H9 (cell line): ENCODE results near the gene DCUN1D2. TPM values are rescaled to one million over a fixed set of nuclear protein-coding genes. Genes with fewer than 3 reads are reported as not detected.

Experiments used
- DNase-seq: peaks from one replicate; pipeline ENCODE4 v3.0.0-alpha.2; 2017
- H2AFZ ChIP-seq: one replicate; pipeline ENCODE4 v1.6.1; 2013; ENCODE audit warnings: mild to moderate bottlenecking, low read length, control low read depth, moderate library complexity
- H2AK5ac ChIP-seq: 2 replicates; pipeline ENCODE4 v1.6.1; 2013; ENCODE audit warnings: low read length, control low read depth, mixed read lengths; ENCODE audit not compliant: insufficient read length
- H2BK120ac ChIP-seq: one replicate; pipeline ENCODE4 v1.6.1; 2013; ENCODE audit warnings: low read depth, mild to moderate bottlenecking, low read length, control low read depth, inconsistent platforms; ENCODE audit not compliant: poor library complexity, severe bottlenecking
- H2BK12ac ChIP-seq: 2 replicates; pipeline ENCODE4 v1.6.1; 2013; ENCODE audit warnings: low read length, control low read depth, mixed read lengths, low read depth; ENCODE audit not compliant: insufficient read length
- H2BK15ac ChIP-seq: 2 replicates; pipeline ENCODE4 v1.6.1; 2013; ENCODE audit warnings: low read depth, low read length, control low read depth
- H2BK20ac ChIP-seq: one replicate; pipeline ENCODE4 v1.6.1; 2013; ENCODE audit warnings: low read depth, mild to moderate bottlenecking, low read length, control low read depth, inconsistent platforms; ENCODE audit not compliant: poor library complexity, severe bottlenecking
- H2BK5ac ChIP-seq: 2 replicates; pipeline ENCODE4 v1.6.1; 2013; ENCODE audit warnings: low read length, control low read depth, mixed read lengths; ENCODE audit not compliant: insufficient read length
- H3K14ac ChIP-seq: 2 replicates; pipeline ENCODE4 v1.6.1; 2013; ENCODE audit warnings: low read length, control low read depth; ENCODE audit not compliant: insufficient read depth
- H3K18ac ChIP-seq: 2 replicates; pipeline ENCODE4 v1.6.1; 2013; ENCODE audit warnings: low read depth, mild to moderate bottlenecking, mixed read lengths, low read length, control low read depth; ENCODE audit not compliant: insufficient read length
- H3K23ac ChIP-seq: 2 replicates; pipeline ENCODE4 v1.6.1; 2013; ENCODE audit warnings: low read length, control low read depth, mixed read lengths, low read depth; ENCODE audit not compliant: insufficient read length
- H3K23me2 ChIP-seq: 2 replicates; pipeline ENCODE4 v1.6.1; 2013; ENCODE audit warnings: low read depth, mild to moderate bottlenecking, mixed read lengths, low read length, control low read depth; ENCODE audit not compliant: insufficient read length, poor library complexity, severe bottlenecking
- H3K27ac ChIP-seq: 2 replicates; pipeline ENCODE4 v1.5.1; 2013; ENCODE audit warnings: low read length, control low read depth, mixed read lengths, low read depth; ENCODE audit not compliant: insufficient read length
- H3K27me3 ChIP-seq: 2 replicates; pipeline ENCODE4 v1.6.1; 2013; ENCODE audit warnings: low read length, control low read depth, inconsistent platforms; ENCODE audit not compliant: insufficient read depth
- H3K4ac ChIP-seq: 2 replicates; pipeline ENCODE4 v1.6.1; 2013; ENCODE audit warnings: low read depth, mild to moderate bottlenecking, control low read depth, inconsistent platforms, low read length, moderate library complexity
- H3K4me1 ChIP-seq: 2 replicates; pipeline ENCODE4 v1.6.1; 2013; ENCODE audit warnings: low read length, control low read depth, inconsistent platforms; ENCODE audit not compliant: insufficient read depth
- H3K4me2 ChIP-seq: 2 replicates; pipeline ENCODE4 v1.6.1; 2013; ENCODE audit warnings: low read length, control low read depth, mixed read lengths; ENCODE audit not compliant: insufficient read length, insufficient read depth
- H3K56ac ChIP-seq: 2 replicates; pipeline ENCODE4 v1.6.1; 2013; ENCODE audit warnings: low read depth, mild to moderate bottlenecking, mixed read lengths, low read length, control low read depth; ENCODE audit not compliant: insufficient read length
- H3K79me1 ChIP-seq: 2 replicates; pipeline ENCODE4 v1.6.1; 2013; ENCODE audit warnings: low read depth, mild to moderate bottlenecking, moderate library complexity, low read length, control low read depth, inconsistent platforms; ENCODE audit not compliant: insufficient read depth, poor library complexity, severe bottlenecking
- H3K79me2 ChIP-seq: 2 replicates; pipeline ENCODE4 v1.6.1; 2013; ENCODE audit warnings: low read length, control low read depth, inconsistent platforms; ENCODE audit not compliant: insufficient read depth
- H3K9ac ChIP-seq: 2 replicates; pipeline ENCODE4 v1.6.1; 2013; ENCODE audit warnings: low read length, control low read depth, mixed read lengths; ENCODE audit not compliant: insufficient read length; ENCODE audit errors: extremely low read depth
- H3K9me3 ChIP-seq: one replicate; pipeline ENCODE4 v1.6.1; 2013; ENCODE audit warnings: low read depth, low read length, inconsistent platforms; ENCODE audit not compliant: control insufficient read depth
- H3T11ph ChIP-seq: one replicate; pipeline ENCODE4 v1.6.1; 2013; ENCODE audit warnings: mild to moderate bottlenecking, low read length, control low read depth, inconsistent platforms
- H4K20me1 ChIP-seq: one replicate; pipeline ENCODE4 v1.6.1; 2013; ENCODE audit not compliant: control insufficient read depth, insufficient read length, insufficient read depth
- H4K5ac ChIP-seq: 2 replicates; pipeline ENCODE4 v1.6.1; 2013; ENCODE audit warnings: low read depth, mild to moderate bottlenecking, mixed read lengths, low read length, control low read depth; ENCODE audit not compliant: insufficient read length
- H4K8ac ChIP-seq: replicated peaks from 2 replicates; pipeline ENCODE4 v1.6.1; 2013; ENCODE audit warnings: low read length, control low read depth, mixed read lengths, low read depth; ENCODE audit not compliant: insufficient read length
- H4K91ac ChIP-seq: 2 replicates; pipeline ENCODE4 v1.6.1; 2013; ENCODE audit warnings: low read depth, mild to moderate bottlenecking, moderate library complexity, mixed read lengths, low read length, control low read depth; ENCODE audit not compliant: insufficient read length
- H3K27ac Mint-ChIP-seq, 3 experiments: 2 replicates in 2 of 3; 3 replicates in 1 of 3; pipeline ENCODE4 v1.8.0; 2020 to 2021; ENCODE audit warnings: mixed read lengths in 3 of 3, mild to moderate bottlenecking in 1 of 3, moderate library complexity in 1 of 3
- H3K27me3 Mint-ChIP-seq: 2 replicates; pipeline ENCODE4 v1.8.0; 2021; ENCODE audit warnings: low read depth, mild to moderate bottlenecking, moderate library complexity, mixed read lengths
- H3K36me3 Mint-ChIP-seq, 3 experiments: 2 replicates in 2 of 3; 3 replicates in 1 of 3; pipeline ENCODE4 v1.8.0; 2020 to 2021; ENCODE audit warnings: low read depth in 3 of 3, mixed read lengths in 3 of 3; ENCODE audit not compliant: insufficient read depth in 1 of 3
- H3K4me1 Mint-ChIP-seq, 2 experiments: 2 replicates each; pipeline ENCODE4 v1.8.0; 2020; ENCODE audit warnings: mixed read lengths in 2 of 2
- H3K4me3 Mint-ChIP-seq, 2 experiments: 2 replicates in 1 of 2; 3 replicates in 1 of 2; pipeline ENCODE4 v1.8.0; 2020 to 2021; ENCODE audit warnings: mild to moderate bottlenecking in 2 of 2, mixed read lengths in 2 of 2, moderate library complexity in 1 of 2
- H3K9me3 Mint-ChIP-seq, 2 experiments: 2 replicates in 1 of 2; 3 replicates in 1 of 2; pipeline ENCODE4 v1.8.0; 2020; ENCODE audit warnings: mild to moderate bottlenecking in 2 of 2, mixed read lengths in 2 of 2, moderate library complexity in 1 of 2
- CTCF ChIP-seq: fragments of 200-600 bp; sonication (generic); conservative IDR thresholded peaks from 3 replicates; pipeline ENCODE4 v1.8.0; 2021; ENCODE audit warnings: antibody characterized with exemption, mild to moderate bottlenecking
- whole genome bisulfite sequencing: extraction: QIAGEN DNeasy Blood & Tissue Kit; methylation state at CpG from one replicate; pipeline ENCODE4 v1.1.7; 2013; ENCODE audit warnings: missing lambda C conversion rate, low lambda C conversion rate, mixed read lengths; ENCODE audit not compliant: insufficient read length; ENCODE audit errors: extremely low coverage; 5-methylcytosine and 5-hydroxymethylcytosine counted together
- total RNA-seq: library from RNA; stranded (reverse); gene quantifications from 2 replicates; pipeline ENCODE4 v1.2.1, GENCODE V29; 2021

DCUN1D2 gene
- total RNA-seq, 1 experiment from 2014 or later, result 36.8 TPM

- H3K4me1 ChIP-seq, result no peaks in the 10 kb centered on the region
- no peak overlapping the region for H4K8ac ChIP-seq
- H3K9me3 ChIP-seq, result no peaks in the 10 kb centered on the region
- no CpG with 5 or more reads among the region's 21 CpGs for WGBS
- H2BK5ac ChIP-seq, result no peak overlapping the region
- no peaks in the 10 kb centered on the region for H4K20me1 ChIP-seq
- no peak overlapping the region for H3T11ph ChIP-seq
- no peak overlapping the region for H2BK120ac ChIP-seq
- Mint-ChIP-seq H3K27ac (peak overlapping the region in 2 of 3 experiments; percentile 44 to 69; a peak in 2 of 7 replicates), H3K4me3 (no peak overlapping the region), H3K27me3 (no peaks in the 10 kb centered on the region), H3K36me3 (peaks cover 20 to 55% (median 45%) of the 10 kb centered on the region in 3 experiments), H3K4me1 (no peaks in the 10 kb centered on the region), H3K9me3 (no peaks in the 10 kb centered on the region)
- no peaks in the 10 kb centered on the region for H3K23me2 ChIP-seq
- no peak overlapping the region for H2BK12ac ChIP-seq
- H3K14ac ChIP-seq, result no peak overlapping the region
- H2AFZ ChIP-seq, result no peak overlapping the region
- no peaks in the 10 kb centered on the region for H3K79me1 ChIP-seq
- DNase-seq, result no peak
- H3K27me3 ChIP-seq, result no peaks in the 10 kb centered on the region
- H2AK5ac ChIP-seq, result no peak overlapping the region
- no peak overlapping the region for H4K91ac ChIP-seq
- H2BK15ac ChIP-seq, result no peak overlapping the region
- H3K79me2 ChIP-seq, result peaks cover 2% of the 10 kb centered on the region
- no peak overlapping the region for H3K9ac ChIP-seq
- H3K23ac ChIP-seq, result no peak overlapping the region
- no peak overlapping the region for H2BK20ac ChIP-seq
- TF ChIP-seq CTCF, result no peak
- no peak overlapping the region for H3K4me2 ChIP-seq
- no peak overlapping the region for H3K18ac ChIP-seq
- H3K4ac ChIP-seq, result no peak overlapping the region
- H4K5ac ChIP-seq, result no peak overlapping the region
- no peak overlapping the region for H3K56ac ChIP-seq
- no peak overlapping the region for H3K27ac ChIP-seq
Measured at GRCh38 chr13:113518076-113518803, 27.7 kb upstream of the DCUN1D2 start.
